Natural killer cell (primary cell): Measurements from ENCODE around the gene POU4F3. TPM values are rescaled to one million over a fixed set of nuclear protein-coding genes. Genes with fewer than 3 reads are reported as not detected.

Source experiments
- ATAC-seq, 3 donors: fragments of 150-1000 bp in 2 of 3; fragments of 200-7000 bp in 1 of 3; cut with Tn5 transposase; 1 replicate in 1 of 3; 2 replicates in 2 of 3; pipeline ENCODE4 v1.10.0; 2021; ENCODE audit warnings: mild to moderate bottlenecking in 2 of 3, moderate library complexity in 2 of 3
- DNase-seq, 2 donors: peaks; one replicate each; pipeline versions ENCODE4 v3.0.0 to v3.0.0-alpha.2; 2013 to 2021; ENCODE audit warnings: mixed read lengths in 1 of 2
- H3K27ac ChIP-seq: one replicate; pipeline ENCODE4 v1.5.1; 2013; ENCODE audit warnings: mild to moderate bottlenecking, low read length
- H3K27me3 ChIP-seq: one replicate; pipeline ENCODE4 v1.6.1; 2013; ENCODE audit warnings: low read length; ENCODE audit not compliant: control insufficient read depth, insufficient read depth
- H3K36me3 ChIP-seq: one replicate; pipeline ENCODE4 v1.6.1; 2013; ENCODE audit warnings: low read length; ENCODE audit not compliant: control insufficient read depth, insufficient read depth
- H3K4me1 ChIP-seq: one replicate; pipeline ENCODE4 v1.6.1; 2013; ENCODE audit warnings: low read length; ENCODE audit not compliant: control insufficient read depth, insufficient read depth
- H3K4me3 ChIP-seq: one replicate; pipeline ENCODE4 v1.5.1; 2013; ENCODE audit warnings: low read length
- H3K9me3 ChIP-seq: one replicate; pipeline ENCODE4 v1.6.1; 2013; ENCODE audit warnings: low read length; ENCODE audit not compliant: control insufficient read depth, insufficient read depth
- H3K27ac Mint-ChIP-seq, 2 donors: one replicate each; pipeline ENCODE4 v1.8.0; 2022; ENCODE audit warnings: mild to moderate bottlenecking in 2 of 2, mixed read lengths in 2 of 2, moderate library complexity in 1 of 2
- H3K27me3 Mint-ChIP-seq, 2 donors: one replicate each; pipeline ENCODE4 v1.8.0; 2022; ENCODE audit warnings: low read depth in 2 of 2, mixed read lengths in 2 of 2
- H3K36me3 Mint-ChIP-seq: one replicate; pipeline ENCODE4 v1.8.0; 2022; ENCODE audit warnings: mixed read lengths
- H3K4me1 Mint-ChIP-seq, 2 donors: one replicate each; pipeline ENCODE4 v1.8.0; 2022; ENCODE audit warnings: mixed read lengths in 2 of 2
- H3K4me3 Mint-ChIP-seq: one replicate; pipeline ENCODE4 v1.8.0; 2022; ENCODE audit warnings: mild to moderate bottlenecking, moderate library complexity, mixed read lengths
- H3K9me3 Mint-ChIP-seq, 2 donors: one replicate each; pipeline ENCODE4 v1.8.0; 2022; ENCODE audit warnings: mixed read lengths in 2 of 2
- WGBS: methylation state at CpG from one replicate; pipeline ENCODE4 v1.1.7; 2013; ENCODE audit warnings: missing lambda C conversion rate; ENCODE audit not compliant: insufficient coverage; 5-methylcytosine and 5-hydroxymethylcytosine counted together
- intact Hi-C: fragments of 100-400 bp; cut with micrococcal nuclease; formaldehyde crosslinking; loops from one replicate; pipeline ENCODE4 v1.14.2; 2022
- total RNA-seq, 4 donors: library from RNA; stranded (reverse); fragments of 120-200 nt in 1 of 4; gene quantifications; one replicate each; pipeline versions ENCODE4 v1.2.3 to v1.2.4, GENCODE V29; 2013 to 2022
- TF ChIP-seq, protein P1 (sequence below): fragments of 200-600 bp; IDR thresholded peaks from one replicate; pipeline ENCODE4 v1.8.0; 2022; ENCODE audit warnings: antibody characterized with exemption

The POU4F3 gene
- total RNA-seq, 3 donors from 2014 or later (not counting 1 experiment from before 2014, with no cell fraction given), result 0.16 TPM; not detected in 2

GRCh38 chr5:146327989-146328388 is 10.7 kb upstream of the POU4F3 start:
- peaks cover 3% of the 10 kb centered on the region for H3K27me3 ChIP-seq
- no peaks in the 10 kb centered on the region for H3K4me1 ChIP-seq
- Mint-ChIP-seq H3K27me3 (peaks cover 31 to 45% of the 10 kb centered on the region in 2 donors), H3K4me1 (no peaks in the 10 kb centered on the region), H3K36me3 (no peaks in the 10 kb centered on the region), H3K27ac (no peak overlapping the region), H3K9me3 (no peaks in the 10 kb centered on the region), H3K4me3 (no peak overlapping the region)
- H3K9me3 ChIP-seq, result no peaks in the 10 kb centered on the region
- DNase-seq, result no peak
- ATAC-seq, result no peak
- WGBS, result no CpG with 5 or more reads among the region's 1 CpG
- H3K27ac ChIP-seq, result no peak overlapping the region
- TF ChIP-seq, protein P1, sequence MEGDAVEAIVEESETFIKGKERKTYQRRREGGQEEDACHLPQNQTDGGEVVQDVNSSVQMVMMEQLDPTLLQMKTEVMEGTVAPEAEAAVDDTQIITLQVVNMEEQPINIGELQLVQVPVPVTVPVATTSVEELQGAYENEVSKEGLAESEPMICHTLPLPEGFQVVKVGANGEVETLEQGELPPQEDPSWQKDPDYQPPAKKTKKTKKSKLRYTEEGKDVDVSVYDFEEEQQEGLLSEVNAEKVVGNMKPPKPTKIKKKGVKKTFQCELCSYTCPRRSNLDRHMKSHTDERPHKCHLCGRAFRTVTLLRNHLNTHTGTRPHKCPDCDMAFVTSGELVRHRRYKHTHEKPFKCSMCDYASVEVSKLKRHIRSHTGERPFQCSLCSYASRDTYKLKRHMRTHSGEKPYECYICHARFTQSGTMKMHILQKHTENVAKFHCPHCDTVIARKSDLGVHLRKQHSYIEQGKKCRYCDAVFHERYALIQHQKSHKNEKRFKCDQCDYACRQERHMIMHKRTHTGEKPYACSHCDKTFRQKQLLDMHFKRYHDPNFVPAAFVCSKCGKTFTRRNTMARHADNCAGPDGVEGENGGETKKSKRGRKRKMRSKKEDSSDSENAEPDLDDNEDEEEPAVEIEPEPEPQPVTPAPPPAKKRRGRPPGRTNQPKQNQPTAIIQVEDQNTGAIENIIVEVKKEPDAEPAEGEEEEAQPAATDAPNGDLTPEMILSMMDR, result no peak
- no peaks in the 10 kb centered on the region for H3K36me3 ChIP-seq
- intact Hi-C loops, result no loop called here
- H3K4me3 ChIP-seq, result no peak overlapping the region

DNA sequence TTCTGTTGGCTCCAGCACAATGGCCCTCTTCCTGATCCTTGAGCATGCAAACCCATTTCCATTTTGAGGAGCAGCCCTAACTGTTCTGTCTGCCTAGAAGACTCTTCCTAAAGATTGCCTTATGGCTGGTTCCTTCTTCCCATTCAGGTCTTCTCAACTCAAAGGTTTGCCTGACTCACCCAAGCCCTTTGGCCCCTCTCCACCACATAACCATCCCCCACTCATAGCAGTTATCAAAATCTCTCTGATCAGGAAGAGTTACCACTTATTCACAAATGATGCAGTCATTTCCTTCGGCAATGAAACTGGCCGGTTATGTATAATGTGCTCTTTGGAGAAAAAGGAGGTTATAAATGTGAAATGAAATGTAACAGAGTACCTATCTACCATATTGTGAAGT is 8.9 kb upstream of the POU4F3 start:
- no peaks in the 10 kb centered on the region for H3K4me1 Mint-ChIP-seq
- DNase-seq (no peak), ATAC-seq (no peak)
- H3K4me3 ChIP-seq, result no peak overlapping the region
- no peaks in the 10 kb centered on the region for H3K9me3 ChIP-seq
- no peak overlapping the region for H3K27ac Mint-ChIP-seq
- no peaks in the 10 kb centered on the region for H3K36me3 ChIP-seq
- peaks cover 5% of the 10 kb centered on the region for H3K27me3 ChIP-seq
- intact Hi-C loops, result no loop called here
- TF ChIP-seq, protein P1, result no peak
- peaks cover 43 to 59% of the 10 kb centered on the region in 2 donors for H3K27me3 Mint-ChIP-seq
- no CpG with 5 or more reads among the region's 2 CpGs for whole genome bisulfite sequencing
- H3K36me3 Mint-ChIP-seq, result no peaks in the 10 kb centered on the region
- no peaks in the 10 kb centered on the region for H3K4me1 ChIP-seq
- no peak overlapping the region for H3K27ac ChIP-seq
- H3K9me3 Mint-ChIP-seq, result no peaks in the 10 kb centered on the region
- no peak overlapping the region for H3K4me3 Mint-ChIP-seq

DNA sequence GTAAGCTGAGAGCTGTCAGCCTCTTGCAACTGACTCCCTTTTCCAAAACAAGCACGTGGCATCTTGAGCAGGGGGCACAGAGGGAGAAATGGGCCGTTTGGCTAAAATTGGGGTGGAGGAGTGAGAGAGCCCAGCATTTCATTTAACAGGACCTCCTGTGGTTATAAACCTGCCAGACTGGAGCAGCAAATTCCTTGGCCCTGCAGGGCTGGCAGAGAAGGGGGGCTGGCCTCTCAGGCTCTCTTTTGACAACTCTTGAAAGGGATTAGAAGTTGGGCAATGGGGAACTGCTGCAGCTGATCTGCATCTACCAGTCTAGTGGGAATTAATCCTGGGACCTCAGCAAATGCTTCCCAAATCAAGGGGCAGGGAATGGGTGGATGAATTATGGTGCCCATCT is 7.2 kb upstream of the POU4F3 start:
- no peaks in the 10 kb centered on the region for H3K9me3 ChIP-seq
- H3K27me3 ChIP-seq, result peaks cover 7% of the 10 kb centered on the region
- H3K4me3 ChIP-seq, result no peak overlapping the region
- intact Hi-C loops, result no loop called here
- H3K4me1 ChIP-seq, result no peaks in the 10 kb centered on the region
- H3K36me3 Mint-ChIP-seq, result no peaks in the 10 kb centered on the region
- TF ChIP-seq, protein P1, result no peak
- WGBS, result 0% methylated on average over 2 of the region's 2 CpGs
- no peak overlapping the region for H3K27ac Mint-ChIP-seq
- H3K27ac ChIP-seq, result no peak overlapping the region
- H3K9me3 Mint-ChIP-seq, result no peaks in the 10 kb centered on the region
- no peak for ATAC-seq
- no peaks in the 10 kb centered on the region for H3K36me3 ChIP-seq
- no peak for DNase-seq
- no peaks in the 10 kb centered on the region for H3K4me1 Mint-ChIP-seq
- H3K27me3 Mint-ChIP-seq, result peaks cover 47 to 75% of the 10 kb centered on the region in 2 donors
- H3K4me3 Mint-ChIP-seq, result no peak overlapping the region

- TF ChIP-seq, protein P1, result no peak
- intact Hi-C loops, result no loop called here
- Histone ChIP-seq H3K36me3 (no peaks in the 10 kb centered on the region), H3K27ac (no peak overlapping the region), H3K4me1 (no peaks in the 10 kb centered on the region), H3K27me3 (peaks cover 11% of the 10 kb centered on the region), H3K9me3 (no peaks in the 10 kb centered on the region), H3K4me3 (no peak overlapping the region)
- ATAC-seq (no peak), DNase-seq (no peak)
- peaks cover 6% of the 10 kb centered on the region for H3K36me3 Mint-ChIP-seq
- WGBS, result 10% methylated on average over 17 of the region's 24 CpGs
- H3K27me3 Mint-ChIP-seq, result peaks cover 59 to 76% of the 10 kb centered on the region in 2 donors
- no peak overlapping the region for H3K27ac Mint-ChIP-seq
- no peaks in the 10 kb centered on the region for H3K4me1 Mint-ChIP-seq
- H3K9me3 Mint-ChIP-seq, result no peaks in the 10 kb centered on the region
- H3K4me3 Mint-ChIP-seq, result no peak overlapping the region
These were observed 4.5 kb upstream of the POU4F3 start for GRCh38 chr5:146334074-146334533.
